ENCODE results near the gene LIN37. TPM values are rescaled to one million over a fixed set of nuclear protein-coding genes. Genes with fewer than 3 reads are reported as not detected.

LIN37 gene
- total and polyA plus RNA-seq, 9 of the 15 experiments (the other 6 are each of a cell fraction or from before 2014, with no cell fraction given) = 1.2 to 12.5 (median 8.6) TPM

DNA sequence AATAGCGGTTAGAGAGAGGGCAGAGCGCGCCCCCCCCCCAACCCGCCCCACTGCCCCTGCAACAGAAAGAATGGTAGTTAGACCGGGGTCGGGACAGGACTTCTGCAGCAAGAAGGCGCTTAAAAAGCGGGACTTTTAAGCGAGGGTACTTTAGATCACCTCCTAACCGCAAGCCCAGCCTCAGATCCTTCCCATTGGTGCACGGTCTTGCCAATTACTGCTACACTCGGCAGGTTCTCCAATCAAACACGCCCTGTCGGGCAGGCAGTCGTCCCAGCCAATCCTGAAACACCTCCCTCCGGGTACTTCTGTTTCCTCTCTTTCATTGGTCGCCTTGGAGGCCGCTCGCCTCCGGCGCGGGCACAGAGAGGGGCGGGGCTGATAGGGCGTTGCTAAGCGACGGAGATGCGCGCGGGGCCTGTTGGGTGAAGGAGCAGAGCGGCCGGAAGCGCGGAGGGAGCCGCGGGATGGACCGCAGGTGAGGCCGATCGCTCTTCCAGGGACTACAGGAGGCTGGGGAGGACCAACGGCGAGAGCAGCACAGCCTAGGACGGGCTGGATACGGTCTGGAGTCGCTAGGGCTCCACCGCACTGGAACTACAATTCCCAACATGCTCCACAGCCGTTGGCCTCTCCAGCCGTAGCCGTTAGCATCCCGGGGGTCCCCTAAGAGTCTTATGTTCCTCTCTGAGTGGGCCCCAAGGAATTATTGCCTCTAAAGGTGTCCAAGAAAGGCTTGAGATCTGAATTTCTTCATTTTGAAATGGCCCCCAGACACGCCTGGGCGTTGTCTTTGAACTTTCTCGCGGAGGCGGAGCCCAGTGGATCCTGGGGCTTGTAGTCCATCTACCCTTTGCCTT lies 9.6 kb downstream of the LIN37 start, which contains the start of gene PROSER3 (continued):
- TF ChIP-seq JUND (IDR thresholded peaks at IDR 0.05; ENCODE audit: borderline replicate concordance, low read depth, low read length) (peak; percentile 14; the same call in 1 of the 2 replicates), JUND (tag; IDR thresholded peaks at IDR 0.05; ENCODE audit: borderline replicate concordance, low read depth, low read length) (0 out of 3 replicates have a peak, but pooled peaks have one; percentile 31), MTA3 (IDR thresholded peaks at IDR 0.05; ENCODE audit: borderline replicate concordance) (0 out of 2 replicates have a peak, but pooled peaks have one; percentile 59), KDM4B (IDR thresholded peaks at IDR 0.05; ENCODE audit: borderline replicate concordance in 2 of 2, low read depth in 1 of 2) (peak in 1 of 2 experiments; percentile 46; a peak in 1 of 4 replicates), CXXC5 (CRISPR knock-in tag; IDR thresholded peaks at IDR 0.05) (peak; percentile 74), RCOR1 (IDR thresholded peaks at IDR 0.05; ENCODE audit: borderline replicate concordance in 1 of 2, low read depth in 2 of 2, low read length in 2 of 2) (peak in 1 of 2 experiments; percentile 46; a peak in 2 of 4 replicates), HDAC1 (IDR thresholded peaks at IDR 0.05) (peak in 1 of 2 experiments; percentile 10; a peak in 1 of 4 replicates), ETV1 (tag; conservative IDR thresholded peaks at IDR 0.05; ENCODE audit: low read depth) (peak; percentile 96), BMI1 (IDR thresholded peaks at IDR 0.05; ENCODE audit: low read length) (peak; percentile 79; the same call in 1 of the 2 replicates), EP400 (IDR thresholded peaks at IDR 0.05) (peak; percentile 72), ZNF324 (CRISPR knock-in tag; IDR thresholded peaks at IDR 0.05) (no peak)
- TF ChIP-seq, protein P1, sequence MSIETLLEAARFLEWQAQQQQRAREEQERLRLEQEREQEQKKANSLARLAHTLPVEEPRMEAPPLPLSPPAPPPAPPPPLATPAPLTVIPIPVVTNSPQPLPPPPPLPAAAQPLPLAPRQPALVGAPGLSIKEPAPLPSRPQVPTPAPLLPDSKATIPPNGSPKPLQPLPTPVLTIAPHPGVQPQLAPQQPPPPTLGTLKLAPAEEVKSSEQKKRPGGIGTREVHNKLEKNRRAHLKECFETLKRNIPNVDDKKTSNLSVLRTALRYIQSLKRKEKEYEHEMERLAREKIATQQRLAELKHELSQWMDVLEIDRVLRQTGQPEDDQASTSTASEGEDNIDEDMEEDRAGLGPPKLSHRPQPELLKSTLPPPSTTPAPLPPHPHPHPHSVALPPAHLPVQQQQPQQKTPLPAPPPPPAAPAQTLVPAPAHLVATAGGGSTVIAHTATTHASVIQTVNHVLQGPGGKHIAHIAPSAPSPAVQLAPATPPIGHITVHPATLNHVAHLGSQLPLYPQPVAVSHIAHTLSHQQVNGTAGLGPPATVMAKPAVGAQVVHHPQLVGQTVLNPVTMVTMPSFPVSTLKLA (conservative IDR thresholded peaks at IDR 0.05) = peak; percentile 24 to 64
- TF ChIP-seq, protein P2, sequence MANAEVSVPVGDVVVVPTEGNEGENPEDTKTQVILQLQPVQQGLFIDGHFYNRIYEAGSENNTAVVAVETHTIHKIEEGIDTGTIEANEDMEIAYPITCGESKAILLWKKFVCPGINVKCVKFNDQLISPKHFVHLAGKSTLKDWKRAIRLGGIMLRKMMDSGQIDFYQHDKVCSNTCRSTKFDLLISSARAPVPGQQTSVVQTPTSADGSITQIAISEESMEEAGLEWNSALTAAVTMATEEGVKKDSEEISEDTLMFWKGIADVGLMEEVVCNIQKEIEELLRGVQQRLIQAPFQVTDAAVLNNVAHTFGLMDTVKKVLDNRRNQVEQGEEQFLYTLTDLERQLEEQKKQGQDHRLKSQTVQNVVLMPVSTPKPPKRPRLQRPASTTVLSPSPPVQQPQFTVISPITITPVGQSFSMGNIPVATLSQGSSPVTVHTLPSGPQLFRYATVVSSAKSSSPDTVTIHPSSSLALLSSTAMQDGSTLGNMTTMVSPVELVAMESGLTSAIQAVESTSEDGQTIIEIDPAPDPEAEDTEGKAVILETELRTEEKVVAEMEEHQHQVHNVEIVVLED (CRISPR knock-in tag; IDR thresholded peaks at IDR 0.05) = peak; percentile 41
- TF ChIP-seq, protein P3, sequence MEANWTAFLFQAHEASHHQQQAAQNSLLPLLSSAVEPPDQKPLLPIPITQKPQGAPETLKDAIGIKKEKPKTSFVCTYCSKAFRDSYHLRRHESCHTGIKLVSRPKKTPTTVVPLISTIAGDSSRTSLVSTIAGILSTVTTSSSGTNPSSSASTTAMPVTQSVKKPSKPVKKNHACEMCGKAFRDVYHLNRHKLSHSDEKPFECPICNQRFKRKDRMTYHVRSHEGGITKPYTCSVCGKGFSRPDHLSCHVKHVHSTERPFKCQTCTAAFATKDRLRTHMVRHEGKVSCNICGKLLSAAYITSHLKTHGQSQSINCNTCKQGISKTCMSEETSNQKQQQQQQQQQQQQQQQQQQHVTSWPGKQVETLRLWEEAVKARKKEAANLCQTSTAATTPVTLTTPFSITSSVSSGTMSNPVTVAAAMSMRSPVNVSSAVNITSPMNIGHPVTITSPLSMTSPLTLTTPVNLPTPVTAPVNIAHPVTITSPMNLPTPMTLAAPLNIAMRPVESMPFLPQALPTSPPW (CRISPR knock-in tag; IDR thresholded peaks at IDR 0.05) = peak; percentile 91
- TF ChIP-seq, protein P4, sequence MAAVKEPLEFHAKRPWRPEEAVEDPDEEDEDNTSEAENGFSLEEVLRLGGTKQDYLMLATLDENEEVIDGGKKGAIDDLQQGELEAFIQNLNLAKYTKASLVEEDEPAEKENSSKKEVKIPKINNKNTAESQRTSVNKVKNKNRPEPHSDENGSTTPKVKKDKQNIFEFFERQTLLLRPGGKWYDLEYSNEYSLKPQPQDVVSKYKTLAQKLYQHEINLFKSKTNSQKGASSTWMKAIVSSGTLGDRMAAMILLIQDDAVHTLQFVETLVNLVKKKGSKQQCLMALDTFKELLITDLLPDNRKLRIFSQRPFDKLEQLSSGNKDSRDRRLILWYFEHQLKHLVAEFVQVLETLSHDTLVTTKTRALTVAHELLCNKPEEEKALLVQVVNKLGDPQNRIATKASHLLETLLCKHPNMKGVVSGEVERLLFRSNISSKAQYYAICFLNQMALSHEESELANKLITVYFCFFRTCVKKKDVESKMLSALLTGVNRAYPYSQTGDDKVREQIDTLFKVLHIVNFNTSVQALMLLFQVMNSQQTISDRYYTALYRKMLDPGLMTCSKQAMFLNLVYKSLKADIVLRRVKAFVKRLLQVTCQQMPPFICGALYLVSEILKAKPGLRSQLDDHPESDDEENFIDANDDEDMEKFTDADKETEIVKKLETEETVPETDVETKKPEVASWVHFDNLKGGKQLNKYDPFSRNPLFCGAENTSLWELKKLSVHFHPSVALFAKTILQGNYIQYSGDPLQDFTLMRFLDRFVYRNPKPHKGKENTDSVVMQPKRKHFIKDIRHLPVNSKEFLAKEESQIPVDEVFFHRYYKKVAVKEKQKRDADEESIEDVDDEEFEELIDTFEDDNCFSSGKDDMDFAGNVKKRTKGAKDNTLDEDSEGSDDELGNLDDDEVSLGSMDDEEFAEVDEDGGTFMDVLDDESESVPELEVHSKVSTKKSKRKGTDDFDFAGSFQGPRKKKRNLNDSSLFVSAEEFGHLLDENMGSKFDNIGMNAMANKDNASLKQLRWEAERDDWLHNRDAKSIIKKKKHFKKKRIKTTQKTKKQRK (IDR thresholded peaks at IDR 0.05; ENCODE audit: borderline replicate concordance, low read depth, low read length) = peak; percentile 94
- TF ChIP-seq, protein P5, sequence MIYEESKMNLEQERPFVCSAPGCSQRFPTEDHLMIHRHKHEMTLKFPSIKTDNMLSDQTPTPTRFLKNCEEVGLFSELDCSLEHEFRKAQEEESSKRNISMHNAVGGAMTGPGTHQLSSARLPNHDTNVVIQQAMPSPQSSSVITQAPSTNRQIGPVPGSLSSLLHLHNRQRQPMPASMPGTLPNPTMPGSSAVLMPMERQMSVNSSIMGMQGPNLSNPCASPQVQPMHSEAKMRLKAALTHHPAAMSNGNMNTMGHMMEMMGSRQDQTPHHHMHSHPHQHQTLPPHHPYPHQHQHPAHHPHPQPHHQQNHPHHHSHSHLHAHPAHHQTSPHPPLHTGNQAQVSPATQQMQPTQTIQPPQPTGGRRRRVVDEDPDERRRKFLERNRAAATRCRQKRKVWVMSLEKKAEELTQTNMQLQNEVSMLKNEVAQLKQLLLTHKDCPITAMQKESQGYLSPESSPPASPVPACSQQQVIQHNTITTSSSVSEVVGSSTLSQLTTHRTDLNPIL (CRISPR knock-in tag; IDR thresholded peaks at IDR 0.05) = no peak

Data from K562 (cell line).